ENCODE results near the gene SPINT2. TPM values are rescaled to one million over a fixed set of nuclear protein-coding genes. Genes with fewer than 3 reads are reported as not detected.

Gene SPINT2
- total RNA-seq, 1 donor from 2014 or later = 6.8 TPM

DNA sequence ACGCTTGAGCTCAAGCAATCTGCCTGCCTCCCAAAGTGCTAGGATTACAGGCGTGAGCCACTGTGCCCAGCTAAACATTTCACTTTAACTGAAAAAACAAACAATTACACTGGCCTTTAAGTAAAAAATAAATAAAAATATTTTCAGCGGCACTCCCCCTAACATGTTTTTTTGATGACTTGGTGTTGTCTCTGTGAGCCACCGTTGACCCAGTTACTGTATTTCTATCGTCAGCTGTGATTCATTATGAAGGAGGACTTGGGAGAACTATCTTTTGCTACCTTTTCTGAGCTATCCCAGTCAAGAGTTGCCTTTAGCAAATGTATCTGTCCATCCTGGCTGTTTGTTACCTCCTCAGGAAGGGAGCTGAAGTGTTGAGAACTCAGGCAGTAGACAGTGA lies 21.2 kb downstream of the SPINT2 start:
- DNase-seq = no peak

DNA sequence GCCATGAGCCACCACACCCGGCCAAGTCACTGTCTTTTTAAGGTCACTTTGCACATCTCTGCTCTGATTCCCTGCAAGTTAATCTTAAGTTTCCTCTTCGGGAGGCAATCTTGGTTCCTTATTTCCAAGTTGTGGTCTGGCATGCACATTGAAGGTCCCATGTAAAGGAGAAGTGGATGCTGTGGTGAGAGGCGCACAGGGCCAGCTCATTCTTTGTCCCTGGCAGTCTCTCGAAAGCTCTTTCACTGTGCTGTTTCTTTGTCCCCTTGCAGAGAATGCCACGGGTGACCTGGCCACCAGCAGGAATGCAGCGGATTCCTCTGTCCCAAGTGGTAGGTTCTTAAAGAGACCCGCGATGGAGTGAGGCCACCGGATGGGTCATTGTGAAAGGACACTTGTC lies 23.2 kb downstream of the SPINT2 start:
- no peaks in the 10 kb centered on the region for H3K36me3 ChIP-seq
- no peak overlapping the region for H3K4me3 ChIP-seq
- no peak overlapping the region for H3K27ac ChIP-seq (replicated peaks)
- H3K9me3 ChIP-seq (replicated peaks) = no peaks in the 10 kb centered on the region
- TF ChIP-seq, protein P1, sequence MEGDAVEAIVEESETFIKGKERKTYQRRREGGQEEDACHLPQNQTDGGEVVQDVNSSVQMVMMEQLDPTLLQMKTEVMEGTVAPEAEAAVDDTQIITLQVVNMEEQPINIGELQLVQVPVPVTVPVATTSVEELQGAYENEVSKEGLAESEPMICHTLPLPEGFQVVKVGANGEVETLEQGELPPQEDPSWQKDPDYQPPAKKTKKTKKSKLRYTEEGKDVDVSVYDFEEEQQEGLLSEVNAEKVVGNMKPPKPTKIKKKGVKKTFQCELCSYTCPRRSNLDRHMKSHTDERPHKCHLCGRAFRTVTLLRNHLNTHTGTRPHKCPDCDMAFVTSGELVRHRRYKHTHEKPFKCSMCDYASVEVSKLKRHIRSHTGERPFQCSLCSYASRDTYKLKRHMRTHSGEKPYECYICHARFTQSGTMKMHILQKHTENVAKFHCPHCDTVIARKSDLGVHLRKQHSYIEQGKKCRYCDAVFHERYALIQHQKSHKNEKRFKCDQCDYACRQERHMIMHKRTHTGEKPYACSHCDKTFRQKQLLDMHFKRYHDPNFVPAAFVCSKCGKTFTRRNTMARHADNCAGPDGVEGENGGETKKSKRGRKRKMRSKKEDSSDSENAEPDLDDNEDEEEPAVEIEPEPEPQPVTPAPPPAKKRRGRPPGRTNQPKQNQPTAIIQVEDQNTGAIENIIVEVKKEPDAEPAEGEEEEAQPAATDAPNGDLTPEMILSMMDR (IDR thresholded peaks at IDR 0.05; ENCODE audit: borderline replicate concordance) = no peak
- intact Hi-C loops (cut with micrococcal nuclease) = no loop called here
- peaks cover 5% of the 10 kb centered on the region for H3K4me1 ChIP-seq
- no peaks in the 10 kb centered on the region for H3K27me3 ChIP-seq (ENCODE audit: low read depth)
- DNase-seq = no peak

More for the DNA sequence above, 21.2 kb downstream of the SPINT2 start:
- TF ChIP-seq, protein P1 (IDR thresholded peaks at IDR 0.05; ENCODE audit: borderline replicate concordance) = no peak
- H3K4me3 ChIP-seq = no peak overlapping the region
- no peak overlapping the region for H3K27ac ChIP-seq (replicated peaks)
- H3K4me1 ChIP-seq = peaks cover 25% of the 10 kb centered on the region
- no peaks in the 10 kb centered on the region for H3K27me3 ChIP-seq (ENCODE audit: low read depth)
- no peaks in the 10 kb centered on the region for H3K9me3 ChIP-seq (replicated peaks)
- H3K36me3 ChIP-seq = no peaks in the 10 kb centered on the region
- intact Hi-C loops (cut with micrococcal nuclease) = no loop called here

- Histone ChIP-seq H3K27me3 (ENCODE audit: low read depth) (no peaks in the 10 kb centered on the region), H3K27ac (replicated peaks) (no peak overlapping the region), H3K9me3 (replicated peaks) (no peaks in the 10 kb centered on the region), H3K36me3 (no peaks in the 10 kb centered on the region), H3K4me3 (no peak overlapping the region), H3K4me1 (no peaks in the 10 kb centered on the region)
- no peak for DNase-seq
- TF ChIP-seq, protein P1 (IDR thresholded peaks at IDR 0.05; ENCODE audit: borderline replicate concordance) = no peak
- intact Hi-C loops (cut with micrococcal nuclease) = no loop called here
Observed at GRCh38 chr19:38288123-38288855, 23.9 kb downstream of the SPINT2 start.

DNA sequence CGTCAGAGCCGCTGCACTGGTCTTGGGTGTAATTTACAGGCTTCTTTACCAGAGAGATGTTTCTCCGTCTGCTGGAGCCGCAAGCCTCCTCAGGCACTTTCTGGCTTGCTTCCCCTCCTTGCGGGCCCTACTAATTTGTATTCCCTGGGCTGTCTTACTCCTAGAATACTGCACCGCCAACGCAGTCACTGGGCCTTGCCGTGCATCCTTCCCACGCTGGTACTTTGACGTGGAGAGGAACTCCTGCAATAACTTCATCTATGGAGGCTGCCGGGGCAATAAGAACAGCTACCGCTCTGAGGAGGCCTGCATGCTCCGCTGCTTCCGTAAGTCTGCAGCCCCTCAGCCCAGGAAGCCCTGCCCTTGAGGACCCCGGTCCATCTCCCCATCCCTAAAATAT lies 25.6 kb downstream of the SPINT2 start:
- Histone ChIP-seq H3K27ac (replicated peaks) (no peak overlapping the region), H3K27me3 (ENCODE audit: low read depth) (no peaks in the 10 kb centered on the region), H3K9me3 (replicated peaks) (no peaks in the 10 kb centered on the region), H3K4me1 (no peaks in the 10 kb centered on the region), H3K4me3 (no peak overlapping the region), H3K36me3 (no peaks in the 10 kb centered on the region)
- no peak for DNase-seq
- TF ChIP-seq, protein P1 (IDR thresholded peaks at IDR 0.05; ENCODE audit: borderline replicate concordance) = no peak
- intact Hi-C loops (cut with micrococcal nuclease) = no loop called here

GRCh38 chr19:38290631-38291147 lies 26.3 kb downstream of the SPINT2 start:
- no peaks in the 10 kb centered on the region for H3K27me3 ChIP-seq (ENCODE audit: low read depth)
- H3K9me3 ChIP-seq (replicated peaks) = no peaks in the 10 kb centered on the region
- no peak overlapping the region for H3K27ac ChIP-seq (replicated peaks)
- intact Hi-C loops (cut with micrococcal nuclease) = no loop called here
- DNase-seq = no peak
- no peak overlapping the region for H3K4me3 ChIP-seq
- TF ChIP-seq, protein P1 (IDR thresholded peaks at IDR 0.05; ENCODE audit: borderline replicate concordance) = no peak
- no peaks in the 10 kb centered on the region for H3K4me1 ChIP-seq
- no peaks in the 10 kb centered on the region for H3K36me3 ChIP-seq

Data from left ventricle myocardium inferior (tissue), 1 donor.